ENCODE measurements around the gene SUSD1. TPM values are rescaled to one million over a fixed set of nuclear protein-coding genes. Genes with fewer than 3 reads are reported as not detected.

Gene SUSD1
- total and polyA plus RNA-seq, 9 of the 15 experiments (the other 6 are each of a cell fraction or from before 2014, with no cell fraction given): 10.9 to 44.4 (median 36.1) TPM

GRCh38 chr9:112086627-112087026, 88.5 kb downstream of the SUSD1 start (continued):
- no peak for TF ChIP-seq ZNF277 (CRISPR knock-in tag; IDR thresholded peaks at IDR 0.05; ENCODE audit: borderline replicate concordance)
- no peak for TF ChIP-seq L3MBTL2 (IDR thresholded peaks at IDR 0.05)
- TF ChIP-seq MGA (IDR thresholded peaks at IDR 0.05): 0 out of 2 replicates have a peak, but pooled peaks have one; percentile 19
- no peak for TF ChIP-seq SRSF1 (IDR thresholded peaks at IDR 0.05; ENCODE audit: low read depth, low read length)
- TF ChIP-seq ARID2 (IDR thresholded peaks at IDR 0.05): 0 out of 2 replicates have a peak, but pooled peaks have one; percentile 42
- no peak for TF ChIP-seq NFYB (IDR thresholded peaks at IDR 0.05; ENCODE audit: extremely low read depth, insufficient read length)
- no peak for TF ChIP-seq ILK (tag; IDR thresholded peaks at IDR 0.05; ENCODE audit: borderline replicate concordance, low read depth)
- no peak for TF ChIP-seq POLR3A (IDR thresholded peaks at IDR 0.05; ENCODE audit: borderline replicate concordance, extremely low read depth, insufficient read depth, insufficient read length)
- TF ChIP-seq NFRKB (IDR thresholded peaks at IDR 0.05; ENCODE audit: low read depth): no peak
- 0 out of 2 replicates have a peak, but pooled peaks have one; percentile 55 for TF ChIP-seq CC2D1A (IDR thresholded peaks at IDR 0.05)
- TF ChIP-seq GTF3C2 (IDR thresholded peaks at IDR 0.05; ENCODE audit: borderline replicate concordance, extremely low read depth, insufficient read length): no peak

Data from K562 (cell line).